Activated T-cell treated with anti-CD3 and anti-CD28 coated beads, Interleukin-2, amount 50 U/mL, for 4 hours (primary cell): ENCODE results near the gene PRKAA2. TPM values are rescaled to one million over a fixed set of nuclear protein-coding genes. Genes with fewer than 3 reads are reported as not detected.
"Not testable (repeated sequence)": the region's sequence is repeated elsewhere in the genome, so short reads cannot be mapped to it uniquely, and the experiment has no call there.

Experiments
- ATAC-seq, 2 donors: fragments of 200-7000 bp; cut with Tn5 transposase; one replicate each; pipeline ENCODE4 v1.10.0; 2021
- DNase-seq: peaks from one replicate; pipeline ENCODE4 v3.0.0-alpha.2; 2020
- H3K27me3 Mint-ChIP-seq: one replicate; pipeline ENCODE4 v1.8.0; 2021; ENCODE audit warnings: low read depth, mixed read lengths
- H3K36me3 Mint-ChIP-seq: one replicate; pipeline ENCODE4 v1.8.0; 2022; ENCODE audit warnings: mixed read lengths; ENCODE audit not compliant: insufficient read depth
- H3K4me1 Mint-ChIP-seq: one replicate; pipeline ENCODE4 v1.8.0; 2021; ENCODE audit warnings: low read depth, mixed read lengths
- H3K4me3 Mint-ChIP-seq: one replicate; pipeline ENCODE4 v1.8.0; 2021; ENCODE audit warnings: mild to moderate bottlenecking, moderate library complexity, mixed read lengths
- H3K9me3 Mint-ChIP-seq: one replicate; pipeline ENCODE4 v1.8.0; 2021; ENCODE audit warnings: mixed read lengths
- total RNA-seq, 3 donors: library from RNA; stranded (reverse); gene quantifications; one replicate each; pipeline ENCODE4 v1.2.1, GENCODE V29; 2021

Gene PRKAA2
- total RNA-seq, result not detected

DNA sequence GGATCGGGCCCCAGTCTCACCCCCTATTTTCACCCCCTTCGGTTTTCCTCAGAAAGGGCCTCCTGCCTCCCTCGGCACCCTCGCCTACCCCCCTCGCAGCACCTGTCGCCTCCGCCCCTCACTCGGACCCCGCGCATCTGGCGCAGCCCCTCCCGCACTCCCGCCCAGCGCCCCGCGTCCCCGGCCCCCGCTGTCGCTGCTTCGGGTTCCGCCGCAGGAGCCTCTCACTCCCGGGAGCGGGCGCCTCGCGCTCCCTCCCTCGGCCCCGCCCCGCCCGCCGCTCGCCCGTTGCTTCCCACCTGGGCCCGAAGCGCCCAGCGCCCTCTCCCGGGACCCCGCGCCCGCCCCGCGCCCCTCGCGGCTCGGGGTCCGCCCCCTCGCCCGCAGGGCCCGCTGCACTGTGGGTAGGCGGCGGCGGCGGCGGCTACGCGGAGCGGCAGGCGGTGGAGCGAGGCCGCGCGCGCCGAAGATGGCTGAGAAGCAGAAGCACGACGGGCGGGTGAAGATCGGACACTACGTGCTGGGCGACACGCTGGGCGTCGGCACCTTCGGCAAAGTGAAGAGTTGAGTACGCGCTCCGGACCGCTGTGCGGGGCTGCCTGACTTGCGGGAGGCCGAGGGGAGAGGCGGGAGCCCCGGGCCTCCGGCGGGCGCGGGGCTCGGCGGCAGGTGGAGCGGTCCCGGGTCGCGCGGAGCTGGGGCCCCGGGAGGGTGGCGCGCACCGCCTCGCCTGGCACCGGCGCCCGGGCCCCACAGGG is at the start of gene PRKAA2:
TSS of gene PRKAA2 (plus strand) at position 396 of the 758 bp plus-strand sequence. CDS start at position 470, 74 bp downstream.
- peak; percentile 46 to 71 for ATAC-seq
- Mint-ChIP-seq H3K4me3 (peak within 1 kb of the TSS; percentile 42), H3K9me3 (no peaks in the 10 kb centered on the region), H3K4me1 (peaks cover 4% of the 10 kb centered on the region), H3K36me3 (no peaks in the 10 kb centered on the region), H3K27me3 (peaks cover 40% of the 10 kb centered on the region)
- no peak for DNase-seq

DNA sequence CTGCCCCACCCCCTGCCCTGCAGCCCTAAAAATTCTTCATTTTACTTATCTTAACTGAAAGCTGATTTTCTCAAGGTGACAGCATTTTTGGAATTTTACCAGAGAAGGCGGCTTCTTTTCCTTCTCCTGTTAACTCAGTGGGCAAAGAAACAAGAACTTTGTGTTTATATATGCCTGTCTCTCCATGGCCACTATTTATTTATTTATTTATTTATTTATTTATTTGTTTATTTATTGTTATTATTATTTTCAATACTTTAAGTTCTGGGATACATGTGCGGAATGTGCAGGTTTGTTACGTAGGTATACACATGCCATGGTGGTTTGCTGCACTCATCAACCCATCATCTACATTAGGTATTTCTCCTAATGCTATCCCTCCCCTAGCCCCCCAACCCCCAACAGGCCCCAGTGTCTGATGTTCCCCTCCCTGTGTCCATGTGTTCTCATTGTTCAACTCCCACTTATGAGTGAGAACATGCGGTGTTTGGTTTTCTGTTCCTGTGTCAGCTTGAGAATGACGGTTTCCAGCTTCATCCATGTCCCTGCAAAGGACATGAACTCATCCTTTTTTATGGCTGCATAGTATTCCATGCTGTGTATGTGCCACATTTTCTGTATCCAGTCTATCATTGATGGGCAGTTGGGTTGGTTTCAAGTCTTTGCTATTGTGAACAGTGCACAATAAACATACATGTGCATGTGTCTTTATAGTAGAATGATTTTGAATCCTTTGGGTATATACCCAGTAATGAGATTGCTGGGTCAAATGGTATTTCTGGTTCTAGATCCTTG is 49.5 kb upstream of the PRKAA2 start:
- H3K9me3 Mint-ChIP-seq, result not testable (repeated sequence)

DNA sequence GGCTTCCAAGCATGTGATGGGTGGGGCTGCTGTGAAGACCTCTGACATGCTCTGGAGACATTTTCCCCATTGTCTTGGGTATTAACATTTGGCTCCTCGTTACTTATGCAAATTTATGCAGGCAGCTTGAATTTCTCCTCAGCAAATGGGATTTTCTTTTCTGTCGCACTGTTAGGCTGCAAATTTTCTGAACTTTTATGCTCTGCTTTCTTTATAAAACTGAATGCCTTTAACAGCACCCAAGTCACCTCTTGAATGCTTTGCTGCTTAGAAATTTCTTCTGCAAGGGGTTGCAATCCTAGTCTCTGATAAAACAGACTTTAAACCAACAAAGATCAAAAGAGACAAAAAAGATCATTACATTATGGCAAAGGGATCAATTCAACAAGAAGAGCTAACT is 35.0 kb upstream of the PRKAA2 start:
- not testable (repeated sequence) for H3K27me3 Mint-ChIP-seq, DNase-seq, H3K4me1 Mint-ChIP-seq, H3K36me3 Mint-ChIP-seq, ATAC-seq, H3K4me3 Mint-ChIP-seq
- H3K9me3 Mint-ChIP-seq, result peaks cover 14% of the 10 kb centered on the region

More for the DNA sequence above, 49.5 kb upstream of the PRKAA2 start:
- not testable (repeated sequence) for DNase-seq, H3K4me1 Mint-ChIP-seq, H3K36me3 Mint-ChIP-seq, ATAC-seq, H3K27me3 Mint-ChIP-seq, H3K4me3 Mint-ChIP-seq

DNA sequence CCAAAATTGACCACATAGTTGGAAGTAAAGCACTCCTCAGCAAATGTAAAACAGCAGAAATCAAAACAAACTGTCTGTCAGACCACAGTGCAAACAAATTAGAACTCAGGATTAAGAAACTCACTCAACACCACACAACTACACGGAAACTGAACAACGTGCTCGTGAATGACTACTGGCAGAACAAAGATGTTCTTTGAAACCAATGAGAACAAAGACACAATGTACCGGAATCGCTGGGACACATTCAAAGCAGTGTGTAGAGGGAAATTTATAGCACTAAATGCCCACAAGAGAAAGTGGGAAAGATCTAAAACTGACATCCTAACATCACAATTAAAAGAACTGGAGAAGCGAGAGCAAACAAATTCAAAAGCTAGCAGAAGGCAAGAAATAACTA is 34.3 kb upstream of the PRKAA2 start:
- not testable (repeated sequence) for H3K27me3 Mint-ChIP-seq, ATAC-seq, H3K4me3 Mint-ChIP-seq, H3K4me1 Mint-ChIP-seq, H3K36me3 Mint-ChIP-seq, DNase-seq
- peaks cover 14% of the 10 kb centered on the region for H3K9me3 Mint-ChIP-seq

DNA sequence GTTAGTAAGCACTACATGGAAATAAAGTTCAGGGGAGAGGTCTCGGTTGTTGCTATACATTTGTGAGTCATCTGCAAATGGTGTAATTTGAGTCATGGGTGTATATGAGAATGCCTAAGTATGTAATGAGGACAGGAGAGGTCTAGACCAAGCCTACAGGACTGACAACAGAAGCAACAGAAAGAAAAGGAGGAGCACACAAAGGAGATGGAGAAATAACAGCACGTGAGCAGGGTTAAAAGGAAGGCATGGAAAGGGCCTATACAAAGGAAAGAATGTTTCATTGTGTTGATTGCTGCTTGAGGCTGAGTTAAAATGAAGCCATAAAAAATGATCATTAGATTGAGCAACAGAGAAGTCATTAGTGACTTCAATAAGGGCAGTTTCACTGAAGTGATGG is 28.0 kb upstream of the PRKAA2 start:
- Mint-ChIP-seq H3K4me3 (no peak overlapping the region), H3K36me3 (no peaks in the 10 kb centered on the region), H3K4me1 (no peaks in the 10 kb centered on the region), H3K9me3 (peaks cover 8% of the 10 kb centered on the region), H3K27me3 (no peaks in the 10 kb centered on the region)
- no peak for ATAC-seq
- no peak for DNase-seq

DNA sequence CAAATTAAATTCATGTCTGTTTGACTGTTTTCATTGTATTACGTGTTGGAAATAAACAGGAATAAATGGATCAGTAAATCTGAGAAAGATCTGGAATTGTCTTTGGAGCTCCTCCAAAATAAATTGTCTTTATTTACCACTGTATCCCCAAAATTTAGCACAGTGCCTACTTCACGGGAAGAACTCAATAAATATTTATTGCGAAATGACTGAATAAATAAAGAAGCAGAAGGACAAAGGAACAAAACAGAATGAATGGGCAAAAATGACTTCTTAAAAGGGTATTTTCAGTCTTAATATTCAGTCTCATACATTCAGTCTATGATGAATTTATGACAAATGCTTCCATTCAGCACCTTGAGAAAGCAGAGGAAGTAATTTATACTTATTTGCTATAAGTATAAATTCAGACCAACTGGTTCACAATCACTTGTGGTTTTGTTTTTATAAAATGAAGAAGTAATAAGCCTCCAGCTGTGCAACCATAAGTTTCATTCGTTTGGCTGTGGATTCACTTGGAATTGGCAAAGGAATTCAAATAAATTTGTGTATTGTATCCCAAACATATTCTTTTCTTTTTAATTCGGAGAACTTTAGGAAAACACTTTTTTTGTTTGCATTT is 19.2 kb upstream of the PRKAA2 start:
- Mint-ChIP-seq H3K27me3 (peaks cover 4% of the 10 kb centered on the region), H3K4me1 (no peaks in the 10 kb centered on the region), H3K36me3 (no peaks in the 10 kb centered on the region), H3K4me3 (no peak overlapping the region), H3K9me3 (peaks cover 5% of the 10 kb centered on the region)
- ATAC-seq (no peak), DNase-seq (no peak)

DNA sequence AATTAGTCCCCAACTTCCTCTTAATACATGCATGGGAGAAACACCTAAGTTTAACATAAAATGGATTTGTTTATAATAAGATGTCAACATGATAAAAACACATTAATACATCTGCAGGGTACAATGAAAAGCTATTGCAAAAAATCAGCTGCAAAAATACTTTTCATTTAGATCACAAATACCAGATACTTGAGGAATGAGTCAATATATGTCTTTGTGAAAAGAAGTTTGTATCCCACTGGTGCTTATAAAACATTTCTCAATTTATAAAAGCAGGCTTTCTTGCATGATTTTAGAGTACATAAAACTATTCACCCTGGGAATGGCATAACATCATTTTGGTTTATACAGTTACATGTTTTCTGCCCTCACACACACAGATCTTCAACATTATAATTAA is 18.6 kb upstream of the PRKAA2 start:
- no peak for ATAC-seq

DNA sequence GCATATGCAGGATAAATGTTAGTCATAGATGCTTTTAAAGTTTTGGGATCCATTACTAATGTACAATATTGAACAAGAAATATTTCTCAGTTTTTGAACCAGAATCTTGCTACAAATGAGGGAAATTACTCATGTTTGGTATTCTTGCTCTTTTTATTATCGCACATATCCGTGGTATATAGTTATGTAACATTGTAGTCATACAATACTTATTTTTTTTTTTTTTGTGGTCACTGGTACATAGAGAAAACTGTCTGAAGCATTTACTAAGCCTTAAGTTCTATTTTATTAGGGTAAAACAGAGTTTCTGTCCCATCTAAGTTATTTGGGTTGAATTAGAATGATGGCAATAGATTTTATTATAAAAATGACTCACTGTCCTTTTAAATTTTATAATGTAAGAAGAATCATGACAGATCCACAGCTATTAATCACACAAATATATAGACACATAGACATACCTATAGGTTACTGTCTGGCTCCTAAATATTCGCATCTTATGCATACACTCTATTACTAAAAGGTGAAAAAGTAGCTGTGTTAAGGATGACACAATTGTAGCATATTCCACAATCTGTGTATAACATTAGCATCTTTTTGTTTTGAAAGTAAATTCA is 18.0 kb upstream of the PRKAA2 start:
- Mint-ChIP-seq H3K4me1 (no peaks in the 10 kb centered on the region), H3K27me3 (peaks cover 4% of the 10 kb centered on the region), H3K36me3 (no peaks in the 10 kb centered on the region), H3K9me3 (peaks cover 5% of the 10 kb centered on the region), H3K4me3 (no peak overlapping the region)
- DNase-seq (no peak), ATAC-seq (no peak)

More for the DNA sequence above, 18.6 kb upstream of the PRKAA2 start:
- peaks cover 5% of the 10 kb centered on the region for H3K9me3 Mint-ChIP-seq
- peaks cover 4% of the 10 kb centered on the region for H3K27me3 Mint-ChIP-seq
- H3K4me1 Mint-ChIP-seq, result no peaks in the 10 kb centered on the region
- DNase-seq, result no peak
- H3K36me3 Mint-ChIP-seq, result no peaks in the 10 kb centered on the region
- H3K4me3 Mint-ChIP-seq, result no peak overlapping the region

DNA sequence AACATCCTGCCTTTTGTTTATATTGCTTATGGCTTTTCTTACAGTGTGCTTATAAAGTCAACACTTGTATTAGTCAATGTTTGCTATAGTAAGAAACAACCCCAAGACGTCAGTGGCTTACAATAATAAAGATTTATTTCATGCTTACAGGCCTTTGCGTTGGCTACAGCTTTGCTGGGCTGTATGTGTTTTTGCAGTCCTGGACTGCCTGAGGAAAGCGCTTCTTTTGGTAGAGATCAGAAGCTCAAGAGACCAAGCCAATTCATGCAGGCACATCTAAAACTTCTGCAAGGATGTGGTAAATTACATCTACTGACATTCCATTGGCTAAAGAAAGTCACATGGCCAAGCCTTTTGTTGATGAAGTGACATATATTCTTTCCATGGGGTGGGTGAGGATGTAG is 17.5 kb upstream of the PRKAA2 start:
- Mint-ChIP-seq H3K27me3 (peaks cover 4% of the 10 kb centered on the region), H3K36me3 (no peaks in the 10 kb centered on the region), H3K4me1 (no peaks in the 10 kb centered on the region), H3K4me3 (no peak overlapping the region), H3K9me3 (peaks cover 2% of the 10 kb centered on the region)
- ATAC-seq, result no peak
- DNase-seq, result no peak

DNA sequence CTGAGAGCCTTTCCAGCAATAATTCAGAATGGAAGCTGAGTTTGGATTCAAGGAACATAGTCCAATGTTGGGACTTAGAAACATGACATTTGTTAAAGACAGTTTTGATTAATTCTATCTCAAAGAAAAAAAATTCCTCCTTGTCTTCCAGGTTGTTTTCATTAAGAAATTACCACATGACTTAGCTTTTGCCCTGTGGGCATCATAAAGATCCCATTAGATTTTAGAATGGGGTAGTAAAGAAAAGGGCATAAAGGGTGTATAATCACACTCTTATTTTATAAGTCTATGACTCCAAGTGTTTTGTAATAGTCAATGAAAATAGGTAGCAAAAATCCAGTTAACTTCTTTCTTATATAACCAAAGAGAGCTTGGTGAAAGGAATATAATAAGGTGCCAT is 14.3 kb upstream of the PRKAA2 start:
- no peak for ATAC-seq
- no peaks in the 10 kb centered on the region for H3K36me3 Mint-ChIP-seq

DNA sequence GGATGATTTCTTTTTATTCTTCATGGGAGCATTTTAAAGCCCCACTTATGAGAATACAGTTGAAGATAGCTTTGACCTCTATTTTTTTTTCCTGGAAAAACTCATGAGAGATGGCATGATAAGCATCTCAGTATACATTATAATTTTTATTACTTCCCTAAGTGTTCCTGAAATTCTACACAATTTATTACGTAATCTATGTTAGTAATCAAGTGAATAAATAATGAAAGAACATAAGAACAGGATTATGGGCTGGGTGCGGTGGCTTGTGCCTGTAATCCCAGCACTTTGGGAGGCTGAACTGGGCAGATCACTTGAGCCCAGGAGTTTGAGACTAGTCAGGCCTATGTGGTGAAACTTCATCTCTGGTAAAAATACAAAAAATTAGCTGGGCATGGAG is 13.2 kb upstream of the PRKAA2 start:
- H3K27me3 Mint-ChIP-seq, result peaks cover 2% of the 10 kb centered on the region
- no peaks in the 10 kb centered on the region for H3K4me1 Mint-ChIP-seq

More for the DNA sequence above, 14.3 kb upstream of the PRKAA2 start:
- no peak overlapping the region for H3K4me3 Mint-ChIP-seq
- no peaks in the 10 kb centered on the region for H3K4me1 Mint-ChIP-seq
- peaks cover 2% of the 10 kb centered on the region for H3K27me3 Mint-ChIP-seq
- H3K9me3 Mint-ChIP-seq, result no peaks in the 10 kb centered on the region
- no peak for DNase-seq

DNA sequence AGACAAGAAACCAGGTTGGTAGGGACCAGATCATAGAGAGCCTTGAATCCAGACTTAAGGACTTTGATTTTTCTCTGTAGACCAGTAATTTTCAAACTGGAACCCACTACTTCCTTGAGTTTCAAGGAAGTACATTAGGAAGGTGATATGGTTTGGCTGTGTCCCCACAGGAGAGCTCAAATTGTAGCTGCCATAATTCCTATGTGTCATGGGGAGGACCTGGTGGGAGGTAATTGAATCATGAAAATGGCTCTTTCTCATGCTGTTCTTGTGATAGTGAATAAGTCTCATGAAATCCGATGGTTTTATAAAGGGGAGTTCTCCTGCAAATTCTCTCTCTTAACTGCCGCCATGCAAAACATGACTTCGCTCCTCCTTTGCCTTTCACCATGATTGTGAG is 10.1 kb upstream of the PRKAA2 start:
- no peak for ATAC-seq
- Mint-ChIP-seq H3K36me3 (no peaks in the 10 kb centered on the region), H3K4me1 (no peaks in the 10 kb centered on the region), H3K9me3 (no peaks in the 10 kb centered on the region), H3K27me3 (peaks cover 4% of the 10 kb centered on the region), H3K4me3 (no peak overlapping the region)
- no peak for DNase-seq

More for the DNA sequence above, 13.2 kb upstream of the PRKAA2 start:
- H3K36me3 Mint-ChIP-seq, result no peaks in the 10 kb centered on the region
- ATAC-seq (no peak), DNase-seq (no peak)
- no peak overlapping the region for H3K4me3 Mint-ChIP-seq
- H3K9me3 Mint-ChIP-seq, result no peaks in the 10 kb centered on the region

DNA sequence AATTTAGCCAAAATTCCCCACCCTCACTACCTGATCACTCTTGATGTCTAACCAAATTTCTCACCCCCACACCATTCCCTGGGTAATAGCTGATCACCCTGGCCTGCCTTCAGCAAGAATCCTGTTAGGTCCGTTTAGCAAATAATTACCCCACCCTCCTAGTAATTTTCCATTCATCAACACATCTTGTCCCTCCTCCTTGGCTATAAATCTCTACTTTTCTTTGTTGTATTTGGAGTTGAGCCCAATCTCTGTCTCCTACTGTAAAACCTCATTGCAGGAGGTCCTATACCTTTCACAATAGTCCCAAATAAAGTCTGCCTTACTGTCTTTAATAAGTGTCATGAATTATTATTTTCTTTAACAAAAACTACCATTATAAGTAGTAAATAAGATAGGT is 6.9 kb upstream of the PRKAA2 start:
- no peak overlapping the region for H3K4me3 Mint-ChIP-seq

DNA sequence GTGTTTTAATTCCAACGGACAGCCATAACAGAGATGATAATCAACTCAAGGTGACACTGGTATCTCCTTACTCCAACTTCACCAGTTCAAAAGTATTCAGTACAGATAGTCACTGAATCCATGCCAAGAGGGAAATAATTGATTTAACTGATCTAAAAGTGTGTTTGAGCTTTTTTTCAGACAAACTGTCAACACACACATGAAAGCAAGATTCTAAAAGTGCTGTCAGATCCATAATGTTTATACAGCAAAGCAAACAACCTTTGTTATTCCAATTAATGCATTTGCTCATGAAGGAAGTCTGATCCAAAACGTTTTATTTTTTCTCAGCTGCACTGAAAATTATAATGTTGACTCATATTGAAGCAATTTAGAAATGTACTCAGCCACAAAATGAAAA is 5.9 kb upstream of the PRKAA2 start:
- Mint-ChIP-seq H3K27me3 (peaks cover 17% of the 10 kb centered on the region), H3K4me3 (no peak overlapping the region), H3K4me1 (no peaks in the 10 kb centered on the region), H3K36me3 (no peaks in the 10 kb centered on the region), H3K9me3 (no peaks in the 10 kb centered on the region)
- DNase-seq, result no peak
- no peak for ATAC-seq

More for the DNA sequence above, 6.9 kb upstream of the PRKAA2 start:
- H3K9me3 Mint-ChIP-seq, result no peaks in the 10 kb centered on the region
- no peak for DNase-seq
- no peaks in the 10 kb centered on the region for H3K4me1 Mint-ChIP-seq
- H3K36me3 Mint-ChIP-seq, result no peaks in the 10 kb centered on the region
- ATAC-seq, result no peak
- peaks cover 13% of the 10 kb centered on the region for H3K27me3 Mint-ChIP-seq
